K562 (cell line): Measurements from ENCODE around the gene ATL1. TPM values are rescaled to one million over a fixed set of nuclear protein-coding genes. Genes with fewer than 3 reads are reported as not detected.
A peak's percentile ranks its signal among the peaks of the same experiment; 100 is the strongest.
"Not testable (repeated sequence)": the region's sequence is repeated elsewhere in the genome, so short reads cannot be mapped to it uniquely, and the experiment has no call there.

Experiments
- ATAC-seq: fragments of 200-7000 bp; cut with Tn5 transposase; 3 replicates; pipeline ENCODE4 v1.9.1; 2020; ENCODE audit warnings: moderate library complexity
- BruUV-seq: library from RNA; stranded (reverse); fragments of 400-500 nt; replicated peaks from 2 replicates; lab custom pipeline; 2021; lab: Mats Ljungman, UMichigan
- CTCF ChIA-PET: fragments of 300-600 bp; formaldehyde crosslinking; extraction: SDS; loops from one replicate; lab custom pipeline; 2021; ENCODE audit warnings: low intra/inter-chr PET ratio; lab: Yijun Ruan, JAX
- POLR2A ChIA-PET: fragments of 300-600, 350-650 bp; sonication (Branson Sonifier 250); formaldehyde crosslinking; extraction: SDS; loops from one replicate; lab custom pipeline; 2021; ENCODE audit warnings: antibody characterized with exemption, inconsistent platforms; lab: Yijun Ruan, JAX
- DNase-seq, 4 experiments: peaks; one replicate each; pipeline versions ENCODE4 v3.0.0 to v3.0.0-alpha.2; 2011 to 2018; ENCODE audit warnings: low spot score in 3 of 4, mixed read lengths in 3 of 4; ENCODE audit errors: extremely low read depth in 1 of 4
- FAIRE-seq: peaks from 2 replicates; lab custom pipeline; 2011; peaks lifted over from hg19 to GRCh38; lab: Jason Lieb, UNC
- H2AFZ ChIP-seq: 2 replicates; pipeline ENCODE4 v1.6.0; 2011; ENCODE audit warnings: low read depth, low read length, control low read depth, inconsistent platforms
- H3K27ac ChIP-seq: fragments of 200-600 bp; 3 replicates; pipeline ENCODE4 v1.8.0; 2011; ENCODE audit warnings: low read depth, mild to moderate bottlenecking, control low read depth, inconsistent platforms, low read length, moderate library complexity, mixed read lengths; ENCODE audit errors: extremely low read depth
- H3K27me3 ChIP-seq, 2 experiments: fragments of 300-600 bp in 1 of 2; 2 replicates in 1 of 2; 3 replicates in 1 of 2; pipeline versions ENCODE4 v1.6.0 to v1.8.0; 2011; ENCODE audit warnings: inconsistent platforms in 2 of 2, low read length in 2 of 2, mild to moderate bottlenecking in 1 of 2, mixed read lengths in 1 of 2, moderate library complexity in 1 of 2; ENCODE audit not compliant: control insufficient read depth in 2 of 2, insufficient read depth in 2 of 2
- H3K36me3 ChIP-seq: fragments of 300-600 bp; 3 replicates; pipeline ENCODE4 v1.8.0; 2011; ENCODE audit warnings: mild to moderate bottlenecking, low read length, inconsistent platforms; ENCODE audit not compliant: control insufficient read depth, insufficient read depth
- H3K4me1 ChIP-seq, 2 experiments: fragments of 200-600 bp in 1 of 2; replicated peaks in 1 of 2; 2 replicates in 1 of 2; 3 replicates in 1 of 2; pipeline versions ENCODE4 v1.5.1 to v1.8.0; 2011; ENCODE audit warnings: inconsistent platforms in 2 of 2, low read length in 2 of 2, mild to moderate bottlenecking in 1 of 2, mixed read lengths in 1 of 2, moderate library complexity in 1 of 2; ENCODE audit not compliant: control insufficient read depth in 2 of 2, insufficient read depth in 2 of 2
- H3K4me2 ChIP-seq: 2 replicates; pipeline ENCODE4 v1.6.1; 2011; ENCODE audit warnings: low read length, control low read depth, inconsistent platforms, mixed read lengths; ENCODE audit not compliant: insufficient read depth
- H3K4me3 ChIP-seq: fragments of 200-600 bp; sonication (generic), shearing (Covaris generic); 2 replicates; pipeline ENCODE4 v1.5.1; 2016; ENCODE audit warnings: control low read depth, inconsistent platforms
- H3K79me2 ChIP-seq: fragments of 200-600 bp; 3 replicates; pipeline ENCODE4 v1.8.0; 2011; ENCODE audit warnings: low read length, inconsistent platforms; ENCODE audit not compliant: control insufficient read depth, insufficient read depth
- H3K9ac ChIP-seq, 2 experiments: 2 replicates each; pipeline versions ENCODE4 v1.6.0 to v1.6.1; 2011; ENCODE audit warnings: low read depth in 2 of 2, low read length in 2 of 2, control low read depth in 1 of 2, inconsistent platforms in 1 of 2, mild to moderate bottlenecking in 1 of 2, mixed read lengths in 1 of 2; ENCODE audit not compliant: insufficient read depth in 1 of 2
- H3K9me1 ChIP-seq: one replicate; pipeline ENCODE4 v1.6.0; 2011; ENCODE audit warnings: inconsistent platforms, mild to moderate bottlenecking, low read length, moderate library complexity; ENCODE audit not compliant: control insufficient read depth, insufficient read depth
- H3K9me3 ChIP-seq: replicated peaks from 2 replicates; pipeline ENCODE4 v1.5.1; 2011; ENCODE audit warnings: low read depth, low read length, inconsistent platforms; ENCODE audit not compliant: control insufficient read depth, insufficient read depth
- H4K20me1 ChIP-seq: replicated peaks from 2 replicates; pipeline ENCODE4 v1.6.1; 2011; ENCODE audit warnings: low read length, inconsistent platforms, mixed read lengths; ENCODE audit not compliant: control insufficient read depth, insufficient read depth
- SPI1 ChIP-seq: IDR thresholded peaks from 2 replicates; pipeline ENCODE4 v1.6.1; 2011; ENCODE audit warnings: low read depth, low read length, control low read depth, borderline replicate concordance
- ZNF592 ChIP-seq: fragments of 450-650 bp; IDR thresholded peaks from 2 replicates; pipeline ENCODE4 v1.6.1; 2017; ENCODE audit warnings: antibody characterized with exemption, mild to moderate bottlenecking
- WGBS: fragments of 100-300 bp; shearing (Covaris generic); methylation state at CpG from one replicate; pipeline ENCODE4 v1.1.6; 2016; ENCODE audit warnings: low coverage, mixed read lengths; ENCODE audit not compliant: insufficient coverage; ENCODE audit errors: missing lambda C conversion rate; 5-methylcytosine and 5-hydroxymethylcytosine counted together
- in situ Hi-C: fragments of 300-500 bp; cut with MboI; formaldehyde crosslinking; loops from 4 replicates; pipeline ENCODE4 v1.15.0; 2018; ENCODE audit warnings: inconsistent platforms, mixed read lengths
- intact Hi-C: fragments of 100-400 bp; cut with micrococcal nuclease; formaldehyde crosslinking; loops from 2 replicates; pipeline ENCODE4 v1.14.2; 2022
- polyA plus RNA-seq, 8 experiments: library from polyadenylated mRNA; depleted of rRNA in 4 of 8; stranded (reverse) in 5 of 8; unstranded in 3 of 8; fragments of >200 nt; fragmentation: Nextera tagmentation in 2 of 8; fragmentation: Illumina TruSeq in 1 of 8; extraction: Ambion mirVana in 2 of 8; extraction: Trizol in 1 of 8; gene quantifications; 2 replicates each; pipeline versions ENCODE4 v1.2.1 to v1.2.3, GENCODE V29; 2011 to 2014; ENCODE audit warnings: inconsistent platforms in 1 of 8, missing spikeins in 1 of 8
- total RNA-seq, 7 experiments: library from RNA; depleted of rRNA in 6 of 7; stranded (reverse); fragments of >200 nt in 6 of 7; fragmentation: Illumina TruSeq in 2 of 7; extraction: Trizol in 2 of 7; gene quantifications; 2 replicates each; pipeline versions ENCODE4 v1.2.1 to v1.2.3, GENCODE V29; 2011 to 2021; ENCODE audit warnings: low replicate concordance in 1 of 7

ATL1 gene
- total and polyA plus RNA-seq, 9 of the 15 experiments (the other 6 are each of a cell fraction or from before 2014, with no cell fraction given): 0.04 to 0.16 (median 0.07) TPM; not detected in 4

DNA sequence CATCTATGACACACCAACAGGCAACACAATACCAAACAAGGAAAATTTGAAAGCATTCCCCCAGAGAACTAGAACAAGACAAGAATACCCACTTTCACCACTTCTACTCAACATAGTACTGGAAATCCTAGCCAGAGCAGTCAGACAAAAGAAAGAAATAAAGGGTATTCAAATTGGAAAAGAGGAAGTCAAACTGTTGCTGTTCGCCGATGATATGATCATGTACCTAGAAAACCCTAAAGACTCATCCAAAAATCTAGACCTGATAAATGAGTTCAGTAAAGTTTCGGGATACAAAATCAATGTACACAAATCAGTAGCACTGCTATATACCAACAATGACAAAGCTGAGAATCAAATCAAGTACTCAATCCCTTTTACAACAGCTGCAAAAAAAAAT lies 8.1 kb upstream of the ATL1 start:
- no peak overlapping the region for H3K4me2 ChIP-seq
- H3K9me1 ChIP-seq: no peaks in the 10 kb centered on the region
- no peak overlapping the region for H2AFZ ChIP-seq
- no peaks in the 10 kb centered on the region for H3K36me3 ChIP-seq
- no peaks in the 10 kb centered on the region for H4K20me1 ChIP-seq
- DNase-seq (no peak), FAIRE-seq (no peak), ATAC-seq (no peak)
- no peak overlapping the region for H3K9ac ChIP-seq
- H3K4me1 ChIP-seq: no peaks in the 10 kb centered on the region
- no TSS peak for BruUV-seq
- no peaks in the 10 kb centered on the region for H3K79me2 ChIP-seq
- H3K9me3 ChIP-seq: no peaks in the 10 kb centered on the region
- 4% methylated on average over 3 of the region's 3 CpGs for WGBS
- ChIA-PET POLR2A (no interaction called here), CTCF (no interaction called here)
- intact Hi-C loops (no loop called here), in situ Hi-C loops (no loop called here)
- no peak overlapping the region for H3K4me3 ChIP-seq
- no peak overlapping the region for H3K27ac ChIP-seq
- no peak for TF ChIP-seq ZNF592
- TF ChIP-seq SPI1: peak; percentile 73
- H3K27me3 ChIP-seq: no peaks in the 10 kb centered on the region

GRCh38 chr14:50552796-50553195 lies 7.1 kb upstream of the ATL1 start:
- H3K27me3 ChIP-seq, intact Hi-C loops, H3K9ac ChIP-seq, H3K4me2 ChIP-seq, POLR2A ChIA-PET, H2AFZ ChIP-seq, H3K9me3 ChIP-seq, in situ Hi-C loops, H3K9me1 ChIP-seq, CTCF ChIA-PET, ATAC-seq, H4K20me1 ChIP-seq, H3K36me3 ChIP-seq, DNase-seq, H3K27ac ChIP-seq, H3K4me1 ChIP-seq, H3K4me3 ChIP-seq, BruUV-seq, FAIRE-seq, H3K79me2 ChIP-seq: not testable (repeated sequence)
- 0% methylated on average over 3 of the region's 3 CpGs for WGBS
